HEK293 (cell line): ENCODE data around the gene ADCY1.

Source experiments
- CTCF ChIA-PET: fragments of 350-600 bp; formaldehyde crosslinking; extraction: SDS; loops from one replicate; lab custom pipeline; 2021; ENCODE audit warnings: antibody characterized with exemption; lab: Yijun Ruan, JAX
- POLR2A ChIA-PET: fragments of 300-600 bp; formaldehyde crosslinking; extraction: SDS; loops from one replicate; lab custom pipeline; 2020; ENCODE audit warnings: antibody characterized with exemption, inconsistent platforms; lab: Yijun Ruan, JAX
- H3K27ac ChIP-seq: fragments of 200-500 bp; sonication (Bioruptor generic); 2 replicates; pipeline ENCODE4 v1.5.1; 2014; ENCODE audit warnings: low read depth, low read length, control low read depth, inconsistent platforms; ENCODE audit errors: extremely low read depth
- H3K36me3 ChIP-seq, 2 experiments: fragments of 200-500 bp in 1 of 2; sonication (Bioruptor generic) in 1 of 2; 1 replicate in 1 of 2; 2 replicates in 1 of 2; pipeline ENCODE4 v1.5.1; 2014 to 2017; ENCODE audit warnings: inconsistent platforms in 2 of 2, low read length in 2 of 2; ENCODE audit not compliant: control insufficient read depth in 2 of 2, insufficient read depth in 1 of 2
- H3K4me1 ChIP-seq: fragments of 200-500 bp; sonication (Bioruptor generic); 2 replicates; pipeline ENCODE4 v1.5.1; 2014; ENCODE audit warnings: mild to moderate bottlenecking, low read length, inconsistent platforms; ENCODE audit not compliant: control insufficient read depth, insufficient read depth
- H3K4me3 ChIP-seq: 2 replicates; pipeline ENCODE4 v1.5.1; 2011; ENCODE audit warnings: low read depth, mild to moderate bottlenecking, control low read depth, low read length, moderate library complexity
- H3K9me3 ChIP-seq: fragments of 200-500 bp; sonication (Bioruptor generic); 2 replicates; pipeline ENCODE4 v1.5.1; 2014; ENCODE audit warnings: low read depth, low read length, inconsistent platforms; ENCODE audit not compliant: control insufficient read depth, insufficient read depth
- BCL11B ChIP-seq: fragments of 450-650 bp; formaldehyde crosslinking; IDR thresholded peaks from 2 replicates; pipeline ENCODE4 v1.5.1; 2016; ENCODE audit warnings: low read depth, missing biosample characterization, missing genetic modification characterization
- KLF7 ChIP-seq: fragments of 450-650 bp; formaldehyde crosslinking; IDR thresholded peaks from 2 replicates; pipeline ENCODE4 v1.5.1; 2016; ENCODE audit warnings: missing biosample characterization, missing genetic modification characterization, borderline replicate concordance
- KLF8 ChIP-seq: fragments of 450-650 bp; formaldehyde crosslinking; IDR thresholded peaks from 2 replicates; pipeline ENCODE4 v1.5.1; 2016; ENCODE audit warnings: missing biosample characterization, missing genetic modification characterization
- MYNN ChIP-seq: fragments of 450-650 bp; formaldehyde crosslinking; IDR thresholded peaks from 2 replicates; pipeline ENCODE4 v1.5.1; 2016; ENCODE audit warnings: missing biosample characterization, missing genetic modification characterization, borderline replicate concordance
- ZBTB20 ChIP-seq: fragments of 450-650 bp; formaldehyde crosslinking; IDR thresholded peaks from 2 replicates; pipeline ENCODE4 v1.5.1; 2016; ENCODE audit warnings: missing biosample characterization, missing genetic modification characterization
- ZNF175 ChIP-seq: fragments of 450-650 bp; formaldehyde crosslinking; IDR thresholded peaks from 2 replicates; pipeline ENCODE4 v1.5.1; 2016; ENCODE audit warnings: missing biosample characterization, missing genetic modification characterization
- ZNF19 ChIP-seq: fragments of 450-650 bp; formaldehyde crosslinking; IDR thresholded peaks from 2 replicates; pipeline ENCODE4; 2016; ENCODE audit warnings: missing biosample characterization, missing genetic modification characterization, low read depth
- ZNF24 ChIP-seq: fragments of 450-650 bp; formaldehyde crosslinking; IDR thresholded peaks from 2 replicates; pipeline ENCODE4 v1.5.1; 2016; ENCODE audit warnings: missing biosample characterization, missing genetic modification characterization
- ZNF341 ChIP-seq: fragments of 450-650 bp; formaldehyde crosslinking; IDR thresholded peaks from 2 replicates; pipeline ENCODE4; 2016; ENCODE audit warnings: low read depth, missing biosample characterization, missing genetic modification characterization
- ZNF350 ChIP-seq: fragments of 450-650 bp; formaldehyde crosslinking; IDR thresholded peaks from 2 replicates; pipeline ENCODE4 v1.5.0; 2017; ENCODE audit warnings: missing biosample characterization, mild to moderate bottlenecking, missing genetic modification characterization
- ZNF423 ChIP-seq: fragments of 450-650 bp; formaldehyde crosslinking; IDR thresholded peaks from 2 replicates; pipeline ENCODE4 v1.5.1; 2016; ENCODE audit warnings: missing biosample characterization, missing genetic modification characterization
- ZNF600 ChIP-seq: fragments of 450-650 bp; formaldehyde crosslinking; IDR thresholded peaks from 2 replicates; pipeline ENCODE4 v1.5.1; 2016; ENCODE audit warnings: missing biosample characterization, missing genetic modification characterization
- ZNF768 ChIP-seq: fragments of 450-650 bp; formaldehyde crosslinking; IDR thresholded peaks from 2 replicates; pipeline ENCODE4 v1.5.1; 2018; ENCODE audit warnings: missing biosample characterization, mild to moderate bottlenecking, missing genetic modification characterization
- ZNF830 ChIP-seq: fragments of 450-650 bp; IDR thresholded peaks from 2 replicates; pipeline ENCODE4 v1.5.0; 2018; ENCODE audit warnings: missing biosample characterization, missing genetic modification characterization, low read depth, mild to moderate bottlenecking, moderate library complexity
- TF ChIP-seq, protein P1 (sequence below): fragments of 450-650 bp; formaldehyde crosslinking; IDR thresholded peaks from 2 replicates; pipeline ENCODE4 v1.5.1; 2016; ENCODE audit warnings: missing biosample characterization, missing genetic modification characterization, borderline replicate concordance
- TF ChIP-seq, protein P2 (sequence below): fragments of 450-650 bp; formaldehyde crosslinking; IDR thresholded peaks from 2 replicates; pipeline ENCODE4 v1.5.1; 2016; ENCODE audit warnings: missing biosample characterization, missing genetic modification characterization, borderline replicate concordance
- TF ChIP-seq, protein P3 (sequence below): fragments of 450-650 bp; formaldehyde crosslinking; conservative IDR thresholded peaks from 2 replicates; pipeline ENCODE4 v1.5.1; 2016; ENCODE audit warnings: low read depth, missing biosample characterization, missing genetic modification characterization
- TF ChIP-seq, protein P4 (sequence below): sonication (generic); formaldehyde crosslinking; IDR thresholded peaks from 2 replicates; pipeline ENCODE4 v1.8.1; 2022; ENCODE audit warnings: mild to moderate bottlenecking, moderate library complexity, missing genetic modification reagents
- TF ChIP-seq, protein P5 (sequence below): fragments of 450-650 bp; formaldehyde crosslinking; IDR thresholded peaks from 2 replicates; pipeline ENCODE4; 2016; ENCODE audit warnings: missing biosample characterization, missing genetic modification characterization
- TF ChIP-seq, protein P6 (sequence below): fragments of 450-650 bp; formaldehyde crosslinking; IDR thresholded peaks from 2 replicates; pipeline ENCODE4 v1.5.1; 2016; ENCODE audit warnings: missing biosample characterization, missing genetic modification characterization, low read depth
- TF ChIP-seq, protein P7 (sequence below): fragments of 450-650 bp; formaldehyde crosslinking; IDR thresholded peaks from 2 replicates; pipeline ENCODE4 v1.5.1; 2017; ENCODE audit warnings: missing biosample characterization, missing genetic modification characterization

The ADCY1 gene

DNA sequence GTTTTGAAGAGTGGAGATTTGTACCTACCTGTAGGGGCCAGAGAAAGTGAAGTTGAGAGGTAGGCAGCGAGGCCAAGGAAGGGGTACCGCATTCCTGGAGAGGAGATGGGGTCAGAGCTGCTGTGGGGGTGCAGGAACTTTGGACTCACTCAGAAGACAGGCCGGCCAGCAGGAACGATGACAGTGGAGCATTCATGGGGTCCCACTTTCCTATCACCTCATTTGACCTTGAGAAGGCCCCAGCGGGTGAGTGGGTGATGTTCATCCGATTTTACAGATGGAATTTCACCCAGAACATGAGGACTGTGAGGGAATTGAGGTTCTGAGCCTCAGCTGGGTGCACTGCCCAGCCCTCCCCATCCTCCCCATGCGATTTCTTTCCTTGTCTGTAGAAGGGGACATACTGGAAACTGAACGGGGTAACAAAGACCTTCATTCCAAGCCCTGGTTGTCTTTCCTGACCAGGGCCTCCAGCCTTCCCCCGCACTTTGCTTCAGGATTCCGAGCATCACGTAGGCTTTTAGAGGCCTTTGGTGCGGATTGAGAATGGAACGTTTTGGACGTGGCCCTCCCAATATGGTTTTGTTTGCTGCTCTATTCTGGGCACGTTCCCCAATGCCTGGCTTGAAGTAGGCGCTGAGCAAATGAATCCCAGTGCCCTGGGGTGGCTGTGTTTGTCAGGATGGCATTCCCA lies 87.3 kb downstream of the ADCY1 start (continued):
- TF ChIP-seq, protein P1, sequence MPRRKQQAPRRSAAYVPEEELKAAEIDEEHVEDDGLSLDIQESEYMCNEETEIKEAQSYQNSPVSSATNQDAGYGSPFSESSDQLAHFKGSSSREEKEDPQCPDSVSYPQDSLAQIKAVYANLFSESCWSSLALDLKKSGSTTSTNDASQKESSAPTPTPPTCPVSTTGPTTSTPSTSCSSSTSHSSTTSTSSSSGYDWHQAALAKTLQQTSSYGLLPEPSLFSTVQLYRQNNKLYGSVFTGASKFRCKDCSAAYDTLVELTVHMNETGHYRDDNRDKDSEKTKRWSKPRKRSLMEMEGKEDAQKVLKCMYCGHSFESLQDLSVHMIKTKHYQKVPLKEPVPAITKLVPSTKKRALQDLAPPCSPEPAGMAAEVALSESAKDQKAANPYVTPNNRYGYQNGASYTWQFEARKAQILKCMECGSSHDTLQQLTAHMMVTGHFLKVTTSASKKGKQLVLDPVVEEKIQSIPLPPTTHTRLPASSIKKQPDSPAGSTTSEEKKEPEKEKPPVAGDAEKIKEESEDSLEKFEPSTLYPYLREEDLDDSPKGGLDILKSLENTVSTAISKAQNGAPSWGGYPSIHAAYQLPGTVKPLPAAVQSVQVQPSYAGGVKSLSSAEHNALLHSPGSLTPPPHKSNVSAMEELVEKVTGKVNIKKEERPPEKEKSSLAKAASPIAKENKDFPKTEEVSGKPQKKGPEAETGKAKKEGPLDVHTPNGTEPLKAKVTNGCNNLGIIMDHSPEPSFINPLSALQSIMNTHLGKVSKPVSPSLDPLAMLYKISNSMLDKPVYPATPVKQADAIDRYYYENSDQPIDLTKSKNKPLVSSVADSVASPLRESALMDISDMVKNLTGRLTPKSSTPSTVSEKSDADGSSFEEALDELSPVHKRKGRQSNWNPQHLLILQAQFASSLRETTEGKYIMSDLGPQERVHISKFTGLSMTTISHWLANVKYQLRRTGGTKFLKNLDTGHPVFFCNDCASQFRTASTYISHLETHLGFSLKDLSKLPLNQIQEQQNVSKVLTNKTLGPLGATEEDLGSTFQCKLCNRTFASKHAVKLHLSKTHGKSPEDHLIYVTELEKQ (tag by site-specific recombination): no peak
- TF ChIP-seq ZNF24 (no peak), KLF8 (tag by site-specific recombination) (no peak)
- TF ChIP-seq, protein P2, sequence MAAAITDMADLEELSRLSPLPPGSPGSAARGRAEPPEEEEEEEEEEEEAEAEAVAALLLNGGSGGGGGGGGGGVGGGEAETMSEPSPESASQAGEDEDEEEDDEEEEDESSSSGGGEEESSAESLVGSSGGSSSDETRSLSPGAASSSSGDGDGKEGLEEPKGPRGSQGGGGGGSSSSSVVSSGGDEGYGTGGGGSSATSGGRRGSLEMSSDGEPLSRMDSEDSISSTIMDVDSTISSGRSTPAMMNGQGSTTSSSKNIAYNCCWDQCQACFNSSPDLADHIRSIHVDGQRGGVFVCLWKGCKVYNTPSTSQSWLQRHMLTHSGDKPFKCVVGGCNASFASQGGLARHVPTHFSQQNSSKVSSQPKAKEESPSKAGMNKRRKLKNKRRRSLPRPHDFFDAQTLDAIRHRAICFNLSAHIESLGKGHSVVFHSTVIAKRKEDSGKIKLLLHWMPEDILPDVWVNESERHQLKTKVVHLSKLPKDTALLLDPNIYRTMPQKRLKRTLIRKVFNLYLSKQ (tag by site-specific recombination): no peak

DNA sequence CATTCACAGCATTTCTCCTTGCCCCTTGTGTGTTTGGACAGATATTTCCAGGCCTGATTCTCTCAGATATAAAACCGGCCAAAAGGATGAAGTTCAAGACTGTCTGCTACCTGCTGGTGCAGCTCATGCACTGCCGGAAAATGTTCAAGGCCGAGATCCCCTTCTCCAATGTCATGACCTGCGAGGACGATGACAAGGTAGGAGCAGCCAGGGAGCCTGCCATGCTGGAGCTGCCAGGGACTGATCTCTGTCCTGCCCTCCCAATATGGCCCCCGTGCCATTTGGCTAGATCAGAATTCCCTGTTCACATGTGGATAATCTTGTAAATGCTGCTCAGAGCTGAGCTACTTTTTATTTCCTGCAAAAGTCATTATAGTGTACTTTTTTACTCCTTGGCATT lies 87.8 kb downstream of the ADCY1 start:
- H3K36me3 ChIP-seq: no peaks in the 10 kb centered on the region; a peak in 1 of 3 replicates
- no peaks in the 10 kb centered on the region for H3K9me3 ChIP-seq
- no peaks in the 10 kb centered on the region for H3K4me1 ChIP-seq
- no peak overlapping the region for H3K27ac ChIP-seq
- ChIA-PET CTCF (no interaction called here), POLR2A (no interaction called here)
- no peak overlapping the region for H3K4me3 ChIP-seq
- TF ChIP-seq ZNF600 (tag by site-specific recombination) (no peak), ZNF423 (tag by site-specific recombination) (no peak), KLF7 (no peak), ZNF830 (no peak), ZNF175 (no peak), ZNF350 (tag by site-specific recombination) (no peak), ZNF341 (tag by site-specific recombination) (no peak), ZNF19 (tag by site-specific recombination) (no peak), BCL11B (tag by site-specific recombination) (no peak), MYNN (no peak), ZNF768 (tag by site-specific recombination) (no peak), ZBTB20 (tag by site-specific recombination) (no peak)
- TF ChIP-seq, protein P3, sequence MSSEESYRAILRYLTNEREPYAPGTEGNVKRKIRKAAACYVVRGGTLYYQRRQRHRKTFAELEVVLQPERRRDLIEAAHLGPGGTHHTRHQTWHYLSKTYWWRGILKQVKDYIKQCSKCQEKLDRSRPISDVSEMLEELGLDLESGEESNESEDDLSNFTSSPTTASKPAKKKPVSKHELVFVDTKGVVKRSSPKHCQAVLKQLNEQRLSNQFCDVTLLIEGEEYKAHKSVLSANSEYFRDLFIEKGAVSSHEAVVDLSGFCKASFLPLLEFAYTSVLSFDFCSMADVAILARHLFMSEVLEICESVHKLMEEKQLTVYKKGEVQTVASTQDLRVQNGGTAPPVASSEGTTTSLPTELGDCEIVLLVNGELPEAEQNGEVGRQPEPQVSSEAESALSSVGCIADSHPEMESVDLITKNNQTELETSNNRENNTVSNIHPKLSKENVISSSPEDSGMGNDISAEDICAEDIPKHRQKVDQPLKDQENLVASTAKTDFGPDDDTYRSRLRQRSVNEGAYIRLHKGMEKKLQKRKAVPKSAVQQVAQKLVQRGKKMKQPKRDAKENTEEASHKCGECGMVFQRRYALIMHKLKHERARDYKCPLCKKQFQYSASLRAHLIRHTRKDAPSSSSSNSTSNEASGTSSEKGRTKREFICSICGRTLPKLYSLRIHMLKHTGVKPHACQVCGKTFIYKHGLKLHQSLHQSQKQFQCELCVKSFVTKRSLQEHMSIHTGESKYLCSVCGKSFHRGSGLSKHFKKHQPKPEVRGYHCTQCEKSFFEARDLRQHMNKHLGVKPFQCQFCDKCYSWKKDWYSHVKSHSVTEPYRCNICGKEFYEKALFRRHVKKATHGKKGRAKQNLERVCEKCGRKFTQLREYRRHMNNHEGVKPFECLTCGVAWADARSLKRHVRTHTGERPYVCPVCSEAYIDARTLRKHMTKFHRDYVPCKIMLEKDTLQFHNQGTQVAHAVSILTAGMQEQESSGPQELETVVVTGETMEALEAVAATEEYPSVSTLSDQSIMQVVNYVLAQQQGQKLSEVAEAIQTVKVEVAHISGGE: no peak
- TF ChIP-seq, protein P4, sequence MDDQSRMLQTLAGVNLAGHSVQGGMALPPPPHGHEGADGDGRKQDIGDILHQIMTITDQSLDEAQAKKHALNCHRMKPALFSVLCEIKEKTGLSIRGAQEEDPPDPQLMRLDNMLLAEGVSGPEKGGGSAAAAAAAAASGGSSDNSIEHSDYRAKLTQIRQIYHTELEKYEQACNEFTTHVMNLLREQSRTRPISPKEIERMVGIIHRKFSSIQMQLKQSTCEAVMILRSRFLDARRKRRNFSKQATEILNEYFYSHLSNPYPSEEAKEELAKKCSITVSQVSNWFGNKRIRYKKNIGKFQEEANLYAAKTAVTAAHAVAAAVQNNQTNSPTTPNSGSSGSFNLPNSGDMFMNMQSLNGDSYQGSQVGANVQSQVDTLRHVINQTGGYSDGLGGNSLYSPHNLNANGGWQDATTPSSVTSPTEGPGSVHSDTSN (CRISPR knock-in tag): no peak
- TF ChIP-seq, protein P5, sequence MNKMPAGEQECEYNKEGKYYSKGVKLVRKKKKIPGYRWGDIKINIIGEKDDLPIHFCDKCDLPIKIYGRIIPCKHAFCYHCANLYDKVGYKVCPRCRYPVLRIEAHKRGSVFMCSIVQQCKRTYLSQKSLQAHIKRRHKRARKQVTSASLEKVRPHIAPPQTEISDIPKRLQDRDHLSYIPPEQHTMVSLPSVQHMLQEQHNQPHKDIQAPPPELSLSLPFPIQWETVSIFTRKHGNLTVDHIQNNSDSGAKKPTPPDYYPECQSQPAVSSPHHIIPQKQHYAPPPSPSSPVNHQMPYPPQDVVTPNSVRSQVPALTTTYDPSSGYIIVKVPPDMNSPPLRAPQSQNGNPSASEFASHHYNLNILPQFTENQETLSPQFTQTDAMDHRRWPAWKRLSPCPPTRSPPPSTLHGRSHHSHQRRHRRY (tag by site-specific recombination): no peak
- TF ChIP-seq, protein P6, sequence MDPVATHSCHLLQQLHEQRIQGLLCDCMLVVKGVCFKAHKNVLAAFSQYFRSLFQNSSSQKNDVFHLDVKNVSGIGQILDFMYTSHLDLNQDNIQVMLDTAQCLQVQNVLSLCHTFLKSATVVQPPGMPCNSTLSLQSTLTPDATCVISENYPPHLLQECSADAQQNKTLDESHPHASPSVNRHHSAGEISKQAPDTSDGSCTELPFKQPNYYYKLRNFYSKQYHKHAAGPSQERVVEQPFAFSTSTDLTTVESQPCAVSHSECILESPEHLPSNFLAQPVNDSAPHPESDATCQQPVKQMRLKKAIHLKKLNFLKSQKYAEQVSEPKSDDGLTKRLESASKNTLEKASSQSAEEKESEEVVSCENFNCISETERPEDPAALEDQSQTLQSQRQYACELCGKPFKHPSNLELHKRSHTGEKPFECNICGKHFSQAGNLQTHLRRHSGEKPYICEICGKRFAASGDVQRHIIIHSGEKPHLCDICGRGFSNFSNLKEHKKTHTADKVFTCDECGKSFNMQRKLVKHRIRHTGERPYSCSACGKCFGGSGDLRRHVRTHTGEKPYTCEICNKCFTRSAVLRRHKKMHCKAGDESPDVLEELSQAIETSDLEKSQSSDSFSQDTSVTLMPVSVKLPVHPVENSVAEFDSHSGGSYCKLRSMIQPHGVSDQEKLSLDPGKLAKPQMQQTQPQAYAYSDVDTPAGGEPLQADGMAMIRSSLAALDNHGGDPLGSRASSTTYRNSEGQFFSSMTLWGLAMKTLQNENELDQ (tag by site-specific recombination): no peak
- TF ChIP-seq, protein P7, sequence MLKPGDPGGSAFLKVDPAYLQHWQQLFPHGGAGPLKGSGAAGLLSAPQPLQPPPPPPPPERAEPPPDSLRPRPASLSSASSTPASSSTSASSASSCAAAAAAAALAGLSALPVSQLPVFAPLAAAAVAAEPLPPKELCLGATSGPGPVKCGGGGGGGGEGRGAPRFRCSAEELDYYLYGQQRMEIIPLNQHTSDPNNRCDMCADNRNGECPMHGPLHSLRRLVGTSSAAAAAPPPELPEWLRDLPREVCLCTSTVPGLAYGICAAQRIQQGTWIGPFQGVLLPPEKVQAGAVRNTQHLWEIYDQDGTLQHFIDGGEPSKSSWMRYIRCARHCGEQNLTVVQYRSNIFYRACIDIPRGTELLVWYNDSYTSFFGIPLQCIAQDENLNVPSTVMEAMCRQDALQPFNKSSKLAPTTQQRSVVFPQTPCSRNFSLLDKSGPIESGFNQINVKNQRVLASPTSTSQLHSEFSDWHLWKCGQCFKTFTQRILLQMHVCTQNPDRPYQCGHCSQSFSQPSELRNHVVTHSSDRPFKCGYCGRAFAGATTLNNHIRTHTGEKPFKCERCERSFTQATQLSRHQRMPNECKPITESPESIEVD (tag by site-specific recombination): no peak
